Stimulated activated naive CD8-positive, alpha-beta T cell treated with anti-CD3 and anti-CD28 coated beads, Interleukin-15, amount 100 ng/mL, for 72 hours (primary cell): ENCODE data around the gene TGFA.

Experiments used
- ATAC-seq: fragments of 150-1000 bp; cut with Tn5 transposase; 2 replicates; pipeline ENCODE4 v1.10.0; 2021; ENCODE audit warnings: mild to moderate bottlenecking, moderate library complexity
- DNase-seq, 2 donors: peaks; one replicate each; pipeline ENCODE4 v3.0.0; 2021 to 2022
- H3K27ac Mint-ChIP-seq, 2 donors: one replicate each; pipeline ENCODE4 v1.8.0; 2022; ENCODE audit warnings: mild to moderate bottlenecking in 2 of 2, mixed read lengths in 2 of 2, moderate library complexity in 2 of 2
- H3K27me3 Mint-ChIP-seq: one replicate; pipeline ENCODE4 v1.8.0; 2022; ENCODE audit warnings: mixed read lengths
- H3K4me1 Mint-ChIP-seq: one replicate; pipeline ENCODE4 v1.8.0; 2022; ENCODE audit warnings: mild to moderate bottlenecking, mixed read lengths
- H3K4me3 Mint-ChIP-seq, 2 donors: one replicate each; pipeline ENCODE4 v1.8.0; 2022; ENCODE audit warnings: mild to moderate bottlenecking in 2 of 2, mixed read lengths in 2 of 2, moderate library complexity in 1 of 2
- H3K9me3 Mint-ChIP-seq, 2 donors: one replicate each; pipeline ENCODE4 v1.8.0; 2022; ENCODE audit warnings: mixed read lengths in 2 of 2

TGFA gene

GRCh38 chr2:70560040-70560439 is 6.4 kb upstream of the TGFA start:
- no peaks in the 10 kb centered on the region for H3K9me3 Mint-ChIP-seq
- peaks cover 15% of the 10 kb centered on the region for H3K27me3 Mint-ChIP-seq

DNA sequence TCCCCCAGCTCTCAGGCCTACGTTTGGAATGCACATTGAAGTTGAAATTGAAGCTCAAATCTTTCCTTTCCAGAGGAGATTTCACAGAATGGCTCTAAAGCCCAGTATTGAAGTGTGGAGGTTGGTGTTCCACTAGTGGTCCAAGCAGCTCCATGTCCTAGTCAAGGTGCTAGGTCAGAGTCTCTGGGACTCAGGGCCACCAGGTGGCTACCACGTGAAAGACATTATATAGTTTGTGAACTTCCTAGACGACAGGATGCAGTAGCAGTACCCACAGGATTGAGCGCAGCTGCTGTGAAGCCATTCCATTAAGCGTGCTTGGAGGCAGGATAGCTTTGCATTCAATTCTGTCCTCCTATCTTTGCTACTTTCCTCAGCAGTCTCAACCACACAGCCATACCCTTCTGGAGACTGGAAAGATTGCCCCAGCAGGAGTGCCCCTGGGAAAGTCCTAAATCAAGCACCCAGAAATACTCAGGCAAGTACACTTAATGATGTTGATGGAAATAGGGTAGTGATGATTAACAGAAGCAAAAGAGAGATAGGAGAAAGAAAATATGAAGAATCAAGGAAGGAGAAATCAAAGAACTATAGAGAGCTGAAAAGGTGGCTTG is 4.7 kb upstream of the TGFA start:
- Mint-ChIP-seq H3K4me3 (no peak overlapping the region), H3K4me1 (peaks cover 15% of the 10 kb centered on the region), H3K9me3 (no peaks in the 10 kb centered on the region), H3K27ac (peak overlapping the region in 1 of 2 donors; percentile 35), H3K27me3 (peaks cover 21% of the 10 kb centered on the region)
- ATAC-seq (no peak), DNase-seq (no peak)

More at GRCh38 chr2:70560040-70560439, 6.4 kb upstream of the TGFA start:
- Mint-ChIP-seq H3K4me1 (peaks cover 7% of the 10 kb centered on the region), H3K4me3 (no peak overlapping the region), H3K27ac (no peak overlapping the region)
- DNase-seq, result no peak
- ATAC-seq, result no peak

DNA sequence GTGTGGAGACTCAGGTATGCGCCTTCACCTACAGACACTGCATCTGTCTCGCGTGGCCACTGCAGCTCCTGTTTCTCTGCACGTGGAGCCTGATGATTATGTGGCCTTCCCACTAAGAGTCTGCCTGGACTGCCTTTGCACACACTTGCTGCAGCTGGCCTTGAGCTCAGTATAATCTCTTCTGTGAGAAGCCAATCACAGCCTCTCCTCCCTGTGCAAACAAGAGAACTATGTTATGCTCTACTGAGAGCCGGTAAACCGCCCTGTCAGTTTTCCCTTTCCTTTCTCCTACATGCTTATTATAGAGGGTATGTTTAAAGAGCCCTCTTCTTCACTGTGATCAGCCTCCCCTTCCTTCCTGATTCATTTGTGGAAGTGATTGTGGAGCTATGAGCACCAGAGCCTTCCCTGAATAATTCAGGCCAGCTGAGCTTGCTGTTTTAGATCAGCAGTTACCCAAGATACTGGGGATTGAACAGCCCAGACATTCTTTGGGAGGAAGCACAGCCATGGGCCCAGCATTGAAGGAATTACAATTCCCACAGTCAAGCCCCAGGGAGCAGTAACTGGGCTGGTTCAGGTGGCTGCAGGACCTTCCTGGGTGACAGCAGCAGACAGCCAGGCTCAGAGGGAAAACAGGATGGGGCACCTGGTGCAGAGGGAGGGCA is 3.7 kb upstream of the TGFA start:
- H3K4me1 Mint-ChIP-seq, result peaks cover 25% of the 10 kb centered on the region
- H3K27ac Mint-ChIP-seq, result no peak overlapping the region
- no peak overlapping the region for H3K4me3 Mint-ChIP-seq
- no peak for ATAC-seq
- H3K27me3 Mint-ChIP-seq, result peaks cover 31% of the 10 kb centered on the region
- DNase-seq, result no peak
- H3K9me3 Mint-ChIP-seq, result no peaks in the 10 kb centered on the region

- peaks cover 38% of the 10 kb centered on the region for H3K27me3 Mint-ChIP-seq
- H3K4me3 Mint-ChIP-seq, result no peak overlapping the region
- H3K27ac Mint-ChIP-seq, result no peak overlapping the region
- ATAC-seq, result no peak
- peaks cover 32% of the 10 kb centered on the region for H3K4me1 Mint-ChIP-seq
- H3K9me3 Mint-ChIP-seq, result no peaks in the 10 kb centered on the region
- DNase-seq, result no peak
Measured at GRCh38 chr2:70556608-70557007, 3.0 kb upstream of the TGFA start.

- Mint-ChIP-seq H3K27me3 (peaks cover 35% of the 10 kb centered on the region), H3K9me3 (no peaks in the 10 kb centered on the region), H3K4me1 (peaks cover 33% of the 10 kb centered on the region), H3K27ac (peak overlapping the region; percentile 43 to 71), H3K4me3 (peak overlapping the region; percentile 85 to 97)
- no peak for DNase-seq
- peak; percentile 15 for ATAC-seq
Measured at GRCh38 chr2:70554338-70554892, 789 bp upstream of the TGFA start.

GRCh38 chr2:70553334-70553583 is 367 bp downstream of the TGFA start:
- Mint-ChIP-seq H3K9me3 (no peaks in the 10 kb centered on the region), H3K4me1 (peaks cover 33% of the 10 kb centered on the region), H3K4me3 (peak overlapping the region; percentile 85 to 97), H3K27me3 (peaks cover 35% of the 10 kb centered on the region), H3K27ac (peak overlapping the region in 1 of 2 donors; percentile 98)
- no peak for DNase-seq
- ATAC-seq, result peak; percentile 42

GRCh38 chr2:70552501-70553333 is 909 bp downstream of the TGFA start:
- ATAC-seq (no peak), DNase-seq (peak; percentile 10 to 12)
- no peaks in the 10 kb centered on the region for H3K9me3 Mint-ChIP-seq
- H3K4me1 Mint-ChIP-seq, result peaks cover 33% of the 10 kb centered on the region
- peak overlapping the region; percentile 85 to 97 for H3K4me3 Mint-ChIP-seq
- H3K27ac Mint-ChIP-seq, result peak overlapping the region in 1 of 2 donors; percentile 98
- peaks cover 32% of the 10 kb centered on the region for H3K27me3 Mint-ChIP-seq

GRCh38 chr2:70551167-70551566 is 2.5 kb downstream of the TGFA start:
- ATAC-seq, result no peak
- no peak for DNase-seq
- Mint-ChIP-seq H3K27ac (no peak overlapping the region), H3K27me3 (peaks cover 27% of the 10 kb centered on the region), H3K9me3 (no peaks in the 10 kb centered on the region), H3K4me3 (no peak overlapping the region), H3K4me1 (peaks cover 33% of the 10 kb centered on the region)

GRCh38 chr2:70549962-70550361 is 3.7 kb downstream of the TGFA start:
- H3K27me3 Mint-ChIP-seq, result peaks cover 27% of the 10 kb centered on the region
- no peak for ATAC-seq
- no peak for DNase-seq
- H3K4me3 Mint-ChIP-seq, result no peak overlapping the region
- no peaks in the 10 kb centered on the region for H3K9me3 Mint-ChIP-seq
- H3K4me1 Mint-ChIP-seq, result peaks cover 30% of the 10 kb centered on the region
- no peak overlapping the region for H3K27ac Mint-ChIP-seq

- H3K4me1 Mint-ChIP-seq, result peaks cover 23% of the 10 kb centered on the region
- DNase-seq, result no peak
- H3K27ac Mint-ChIP-seq, result no peak overlapping the region
- no peak for ATAC-seq
- H3K9me3 Mint-ChIP-seq, result no peaks in the 10 kb centered on the region
- H3K27me3 Mint-ChIP-seq, result peaks cover 27% of the 10 kb centered on the region
- H3K4me3 Mint-ChIP-seq, result no peak overlapping the region
Measured at GRCh38 chr2:70549064-70549710, 4.4 kb downstream of the TGFA start.

- H3K9me3 Mint-ChIP-seq, result no peaks in the 10 kb centered on the region
- H3K4me3 Mint-ChIP-seq, result no peak overlapping the region
- H3K27me3 Mint-ChIP-seq, result peaks cover 20% of the 10 kb centered on the region
- ATAC-seq, result no peak
- peaks cover 17% of the 10 kb centered on the region for H3K4me1 Mint-ChIP-seq
- H3K27ac Mint-ChIP-seq, result peak overlapping the region in 1 of 2 donors; percentile 64
- DNase-seq, result no peak
Measured at GRCh38 chr2:70548233-70548632, 5.4 kb downstream of the TGFA start.

GRCh38 chr2:70546885-70547284 is 6.7 kb downstream of the TGFA start:
- no peaks in the 10 kb centered on the region for H3K9me3 Mint-ChIP-seq
- no peak overlapping the region for H3K27ac Mint-ChIP-seq
- H3K27me3 Mint-ChIP-seq, result peaks cover 7% of the 10 kb centered on the region
- DNase-seq, result no peak
- H3K4me1 Mint-ChIP-seq, result peaks cover 4% of the 10 kb centered on the region
- no peak overlapping the region for H3K4me3 Mint-ChIP-seq
- no peak for ATAC-seq

GRCh38 chr2:70546376-70546775 is 7.2 kb downstream of the TGFA start:
- no peak overlapping the region for H3K4me3 Mint-ChIP-seq
- H3K27me3 Mint-ChIP-seq, result peaks cover 2% of the 10 kb centered on the region
- no peaks in the 10 kb centered on the region for H3K4me1 Mint-ChIP-seq
- no peak overlapping the region for H3K27ac Mint-ChIP-seq
- ATAC-seq (no peak), DNase-seq (no peak)
- no peaks in the 10 kb centered on the region for H3K9me3 Mint-ChIP-seq

GRCh38 chr2:70541481-70542020 is 12.1 kb downstream of the TGFA start:
- Mint-ChIP-seq H3K4me3 (no peak overlapping the region), H3K4me1 (no peaks in the 10 kb centered on the region), H3K9me3 (peaks cover 2 to 5% of the 10 kb centered on the region in 2 donors), H3K27me3 (no peaks in the 10 kb centered on the region), H3K27ac (no peak overlapping the region)
- ATAC-seq (no peak), DNase-seq (no peak)

GRCh38 chr2:70537840-70538239 is 15.8 kb downstream of the TGFA start:
- Mint-ChIP-seq H3K27me3 (no peaks in the 10 kb centered on the region), H3K9me3 (peaks cover 5 to 10% of the 10 kb centered on the region in 2 donors), H3K27ac (no peak overlapping the region), H3K4me1 (no peaks in the 10 kb centered on the region), H3K4me3 (no peak overlapping the region)
- DNase-seq, result no peak
- no peak for ATAC-seq
